K562 (cell line): ENCODE results near the gene BMP2K. TPM values are rescaled to one million over a fixed set of nuclear protein-coding genes. Genes with fewer than 3 reads are reported as not detected.

ENCODE experiments used
- HMG20B ChIP-seq: fragments of 250-450 bp; sonication (Bioruptor Pico); IDR thresholded peaks from 2 replicates; pipeline ENCODE4 v1.5.0; 2021; ENCODE audit warnings: mild to moderate bottlenecking
- KAT2B ChIP-seq: IDR thresholded peaks from one replicate; pipeline ENCODE4 v1.6.1; 2012; ENCODE audit warnings: low read depth, mild to moderate bottlenecking, control low read depth, inconsistent platforms, low read length, moderate library complexity
- KDM1A ChIP-seq, 2 experiments: fragments of 450-650 bp; IDR thresholded peaks; 2 replicates each; pipeline ENCODE4 v1.6.1; 2016; ENCODE audit warnings: mild to moderate bottlenecking in 2 of 2
- MAFF ChIP-seq: IDR thresholded peaks from 2 replicates; pipeline ENCODE4 v1.6.1; 2012; ENCODE audit warnings: low read length, improper control_type of control experiment
- MECOM ChIP-seq: fragments of 250-450 bp; sonication (Bioruptor Pico); IDR thresholded peaks from 2 replicates; pipeline ENCODE4 v1.8.0; 2022; ENCODE audit warnings: inconsistent platforms
- PPARD ChIP-seq: fragments of 250-450 bp; sonication (Bioruptor Pico); IDR thresholded peaks from 2 replicates; pipeline ENCODE4 v1.8.0; 2022; ENCODE audit warnings: inconsistent platforms, mild to moderate bottlenecking, moderate library complexity
- RAD51 ChIP-seq: fragments of 450-650 bp; IDR thresholded peaks from 2 replicates; pipeline ENCODE4 v1.7.1; 2016; ENCODE audit warnings: low read depth, mild to moderate bottlenecking, borderline replicate concordance
- RB1 ChIP-seq: fragments of 450-650 bp; IDR thresholded peaks from 2 replicates; pipeline ENCODE4 v1.6.1; 2017; ENCODE audit warnings: low read depth, mild to moderate bottlenecking
- TAF1 ChIP-seq: IDR thresholded peaks from 2 replicates; pipeline ENCODE4 v1.6.1; 2011; ENCODE audit warnings: mild to moderate bottlenecking, low read length, moderate library complexity; ENCODE audit not compliant: insufficient read depth, control insufficient read depth, severe bottlenecking; ENCODE audit errors: extremely low read depth
- ZC3H11A ChIP-seq: IDR thresholded peaks from 2 replicates; pipeline ENCODE4 v1.6.1; 2012; ENCODE audit warnings: low read depth, low read length, improper control_type of control experiment
- ZNF23 ChIP-seq: fragments of 250-450 bp; sonication (Bioruptor Pico); IDR thresholded peaks from 2 replicates; pipeline ENCODE4 v1.4.0; 2020; ENCODE audit warnings: mild to moderate bottlenecking
- ZNF696 ChIP-seq: fragments of 250-450 bp; sonication (Bioruptor Pico); conservative IDR thresholded peaks from 2 replicates; pipeline ENCODE4 v1.4.0; 2020; ENCODE audit warnings: mild to moderate bottlenecking, moderate library complexity
- polyA plus RNA-seq, 8 experiments: library from polyadenylated mRNA; depleted of rRNA in 4 of 8; stranded (reverse) in 5 of 8; unstranded in 3 of 8; fragments of >200 nt; fragmentation: Nextera tagmentation in 2 of 8; fragmentation: Illumina TruSeq in 1 of 8; extraction: Ambion mirVana in 2 of 8; extraction: Trizol in 1 of 8; gene quantifications; 2 replicates each; pipeline versions ENCODE4 v1.2.1 to v1.2.3, GENCODE V29; 2011 to 2014; ENCODE audit warnings: inconsistent platforms in 1 of 8, missing spikeins in 1 of 8
- total RNA-seq, 7 experiments: library from RNA; depleted of rRNA in 6 of 7; stranded (reverse); fragments of >200 nt in 6 of 7; fragmentation: Illumina TruSeq in 2 of 7; extraction: Trizol in 2 of 7; gene quantifications; 2 replicates each; pipeline versions ENCODE4 v1.2.1 to v1.2.3, GENCODE V29; 2011 to 2021; ENCODE audit warnings: low replicate concordance in 1 of 7
- TF ChIP-seq, protein P1 (sequence below): fragments of 450-650 bp; IDR thresholded peaks from 2 replicates; pipeline ENCODE4 v1.6.1; 2014; ENCODE audit warnings: low read depth, mild to moderate bottlenecking, moderate library complexity, borderline replicate concordance
- TF ChIP-seq, protein P2 (sequence below): sonication (generic); formaldehyde crosslinking; IDR thresholded peaks from 2 replicates; pipeline ENCODE4 v1.4.0; 2020; ENCODE audit warnings: mild to moderate bottlenecking, missing genetic modification reagents
- TF ChIP-seq, protein P3 (sequence below), 2 experiments: IDR thresholded peaks in 1 of 2; conservative IDR thresholded peaks in 1 of 2; 2 replicates each; pipeline ENCODE4 v1.6.1; 2016; ENCODE audit warnings: low read depth in 2 of 2, mild to moderate bottlenecking in 1 of 2, missing compliant biosample characterization in 1 of 2, missing genetic modification characterization in 1 of 2, moderate library complexity in 1 of 2
- TF ChIP-seq, protein P4 (sequence below): fragments of 250-450 bp; sonication (Bioruptor Pico); IDR thresholded peaks from 2 replicates; pipeline ENCODE4 v1.5.0; 2020; ENCODE audit warnings: mild to moderate bottlenecking, borderline replicate concordance

The BMP2K gene
- total and polyA plus RNA-seq, 9 of the 15 experiments (the other 6 are each of a cell fraction or from before 2014, with no cell fraction given), result 17.0 to 217 (median 104) TPM

DNA sequence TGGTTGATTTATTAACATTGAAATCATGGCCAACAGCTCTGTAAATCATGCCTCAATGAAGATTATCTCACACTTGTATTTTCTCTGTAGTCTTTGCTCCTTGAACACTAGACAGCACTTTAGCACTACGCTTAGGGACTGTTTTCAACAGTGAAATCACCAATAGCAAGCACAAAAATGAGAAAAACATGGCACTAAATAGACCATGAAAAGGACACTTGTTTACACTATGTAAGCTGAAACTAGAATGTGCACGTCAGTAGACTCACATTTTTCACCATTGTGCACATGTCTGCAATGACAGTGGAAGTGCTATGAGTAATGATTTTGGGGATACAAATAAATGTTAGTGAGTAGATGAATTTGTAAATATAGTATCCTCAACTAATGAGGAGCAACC lies 3.1 kb downstream of the BMP2K start (continued):
- TF ChIP-seq, protein P1, sequence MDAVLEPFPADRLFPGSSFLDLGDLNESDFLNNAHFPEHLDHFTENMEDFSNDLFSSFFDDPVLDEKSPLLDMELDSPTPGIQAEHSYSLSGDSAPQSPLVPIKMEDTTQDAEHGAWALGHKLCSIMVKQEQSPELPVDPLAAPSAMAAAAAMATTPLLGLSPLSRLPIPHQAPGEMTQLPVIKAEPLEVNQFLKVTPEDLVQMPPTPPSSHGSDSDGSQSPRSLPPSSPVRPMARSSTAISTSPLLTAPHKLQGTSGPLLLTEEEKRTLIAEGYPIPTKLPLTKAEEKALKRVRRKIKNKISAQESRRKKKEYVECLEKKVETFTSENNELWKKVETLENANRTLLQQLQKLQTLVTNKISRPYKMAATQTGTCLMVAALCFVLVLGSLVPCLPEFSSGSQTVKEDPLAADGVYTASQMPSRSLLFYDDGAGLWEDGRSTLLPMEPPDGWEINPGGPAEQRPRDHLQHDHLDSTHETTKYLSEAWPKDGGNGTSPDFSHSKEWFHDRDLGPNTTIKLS, result no peak
- TF ChIP-seq, protein P2, sequence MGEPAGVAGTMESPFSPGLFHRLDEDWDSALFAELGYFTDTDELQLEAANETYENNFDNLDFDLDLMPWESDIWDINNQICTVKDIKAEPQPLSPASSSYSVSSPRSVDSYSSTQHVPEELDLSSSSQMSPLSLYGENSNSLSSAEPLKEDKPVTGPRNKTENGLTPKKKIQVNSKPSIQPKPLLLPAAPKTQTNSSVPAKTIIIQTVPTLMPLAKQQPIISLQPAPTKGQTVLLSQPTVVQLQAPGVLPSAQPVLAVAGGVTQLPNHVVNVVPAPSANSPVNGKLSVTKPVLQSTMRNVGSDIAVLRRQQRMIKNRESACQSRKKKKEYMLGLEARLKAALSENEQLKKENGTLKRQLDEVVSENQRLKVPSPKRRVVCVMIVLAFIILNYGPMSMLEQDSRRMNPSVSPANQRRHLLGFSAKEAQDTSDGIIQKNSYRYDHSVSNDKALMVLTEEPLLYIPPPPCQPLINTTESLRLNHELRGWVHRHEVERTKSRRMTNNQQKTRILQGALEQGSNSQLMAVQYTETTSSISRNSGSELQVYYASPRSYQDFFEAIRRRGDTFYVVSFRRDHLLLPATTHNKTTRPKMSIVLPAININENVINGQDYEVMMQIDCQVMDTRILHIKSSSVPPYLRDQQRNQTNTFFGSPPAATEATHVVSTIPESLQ, result no peak
- no peak for TF ChIP-seq KAT2B
- TF ChIP-seq MAFF, result no peak
- no peak for TF ChIP-seq RB1
- TF ChIP-seq PPARD (CRISPR knock-in tag), result no peak
- TF ChIP-seq RAD51, result no peak
- no peak for TF ChIP-seq ZNF23 (CRISPR knock-in tag)
- no peak for TF ChIP-seq HMG20B (CRISPR knock-in tag)
- TF ChIP-seq ZC3H11A, result no peak
- TF ChIP-seq, protein P3, sequence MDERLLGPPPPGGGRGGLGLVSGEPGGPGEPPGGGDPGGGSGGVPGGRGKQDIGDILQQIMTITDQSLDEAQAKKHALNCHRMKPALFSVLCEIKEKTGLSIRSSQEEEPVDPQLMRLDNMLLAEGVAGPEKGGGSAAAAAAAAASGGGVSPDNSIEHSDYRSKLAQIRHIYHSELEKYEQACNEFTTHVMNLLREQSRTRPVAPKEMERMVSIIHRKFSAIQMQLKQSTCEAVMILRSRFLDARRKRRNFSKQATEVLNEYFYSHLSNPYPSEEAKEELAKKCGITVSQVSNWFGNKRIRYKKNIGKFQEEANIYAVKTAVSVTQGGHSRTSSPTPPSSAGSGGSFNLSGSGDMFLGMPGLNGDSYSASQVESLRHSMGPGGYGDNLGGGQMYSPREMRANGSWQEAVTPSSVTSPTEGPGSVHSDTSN (CRISPR knock-in tag; IDR thresholded peaks at IDR 0.05; ENCODE audit: low read depth), result no peak
- TF ChIP-seq, protein P3 (tag; conservative IDR thresholded peaks at IDR 0.05; ENCODE audit: low read depth), result peak; percentile 68
- TF ChIP-seq, protein P4, sequence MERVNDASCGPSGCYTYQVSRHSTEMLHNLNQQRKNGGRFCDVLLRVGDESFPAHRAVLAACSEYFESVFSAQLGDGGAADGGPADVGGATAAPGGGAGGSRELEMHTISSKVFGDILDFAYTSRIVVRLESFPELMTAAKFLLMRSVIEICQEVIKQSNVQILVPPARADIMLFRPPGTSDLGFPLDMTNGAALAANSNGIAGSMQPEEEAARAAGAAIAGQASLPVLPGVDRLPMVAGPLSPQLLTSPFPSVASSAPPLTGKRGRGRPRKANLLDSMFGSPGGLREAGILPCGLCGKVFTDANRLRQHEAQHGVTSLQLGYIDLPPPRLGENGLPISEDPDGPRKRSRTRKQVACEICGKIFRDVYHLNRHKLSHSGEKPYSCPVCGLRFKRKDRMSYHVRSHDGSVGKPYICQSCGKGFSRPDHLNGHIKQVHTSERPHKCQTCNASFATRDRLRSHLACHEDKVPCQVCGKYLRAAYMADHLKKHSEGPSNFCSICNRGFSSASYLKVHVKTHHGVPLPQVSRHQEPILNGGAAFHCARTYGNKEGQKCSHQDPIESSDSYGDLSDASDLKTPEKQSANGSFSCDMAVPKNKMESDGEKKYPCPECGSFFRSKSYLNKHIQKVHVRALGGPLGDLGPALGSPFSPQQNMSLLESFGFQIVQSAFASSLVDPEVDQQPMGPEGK (CRISPR knock-in tag), result no peak
- TF ChIP-seq KDM1A (IDR thresholded peaks at IDR 0.05), result no peak
- TF ChIP-seq TAF1, result no peak
- TF ChIP-seq ZNF696 (CRISPR knock-in tag), result no peak
- no peak for TF ChIP-seq MECOM
